Neural progenitor cell (in vitro differentiated cells): Measurements from ENCODE around the gene P3H1. TPM values are rescaled to one million over a fixed set of nuclear protein-coding genes. Genes with fewer than 3 reads are reported as not detected.

Experiments used
- DNase-seq: peaks from one replicate; pipeline ENCODE4 v3.0.0-alpha.2; 2016; ENCODE audit warnings: low spot score
- H2AFZ ChIP-seq: fragments of 200-600 bp; sonication (generic); replicated peaks from 2 replicates; pipeline ENCODE4 v1.6.1; 2016; ENCODE audit warnings: antibody characterized with exemption
- H3F3A ChIP-seq: fragments of 200-600 bp; sonication (generic); 2 replicates; pipeline ENCODE4 v1.6.1; 2016; ENCODE audit warnings: antibody characterized with exemption, low read depth
- H3K27ac ChIP-seq: fragments of 200-600 bp; sonication (generic); 2 replicates; pipeline ENCODE4 v1.5.1; 2016; ENCODE audit warnings: mild to moderate bottlenecking
- H3K27me3 ChIP-seq: fragments of 200-600 bp; sonication (generic); 2 replicates; pipeline ENCODE4 v1.6.1; 2016; ENCODE audit warnings: mild to moderate bottlenecking, moderate library complexity
- H3K36me3 ChIP-seq: fragments of 200-600 bp; sonication (generic); 2 replicates; pipeline ENCODE4 v1.5.1; 2016
- H3K4me1 ChIP-seq: fragments of 200-600 bp; sonication (generic); 2 replicates; pipeline ENCODE4 v1.6.1; 2016; ENCODE audit warnings: mixed run types
- H3K4me2 ChIP-seq: fragments of 200-600 bp; sonication (generic); 2 replicates; pipeline ENCODE4 v1.6.1; 2016
- H3K4me3 ChIP-seq: fragments of 200-600 bp; sonication (generic); 2 replicates; pipeline ENCODE4 v1.5.1; 2016
- H3K79me2 ChIP-seq: fragments of 200-600 bp; sonication (generic); 2 replicates; pipeline ENCODE4 v1.6.1; 2016; ENCODE audit warnings: low read depth
- H3K9ac ChIP-seq: fragments of 200-600 bp; sonication (generic); 2 replicates; pipeline ENCODE4 v1.6.1; 2016
- H3K9me3 ChIP-seq: fragments of 200-600 bp; sonication (generic); 2 replicates; pipeline ENCODE4 v1.5.1; 2016; ENCODE audit warnings: low read depth
- H4K20me1 ChIP-seq: fragments of 200-600 bp; sonication (generic); 2 replicates; pipeline ENCODE4 v1.6.1; 2016; ENCODE audit warnings: low read depth
- H3K27ac Mint-ChIP-seq: 3 replicates; pipeline ENCODE4 v1.8.0; 2021; ENCODE audit warnings: mixed read lengths
- H3K27me3 Mint-ChIP-seq: 2 replicates; pipeline ENCODE4 v1.8.0; 2022; ENCODE audit warnings: low read depth, mild to moderate bottlenecking, inconsistent platforms, moderate library complexity, mixed read lengths; ENCODE audit not compliant: insufficient read depth
- H3K36me3 Mint-ChIP-seq: 3 replicates; pipeline ENCODE4 v1.8.0; 2021; ENCODE audit warnings: mixed read lengths
- H3K4me1 Mint-ChIP-seq: 3 replicates; pipeline ENCODE4 v1.8.0; 2021; ENCODE audit warnings: mixed read lengths
- H3K4me3 Mint-ChIP-seq: 3 replicates; pipeline ENCODE4 v1.8.0; 2021; ENCODE audit warnings: mild to moderate bottlenecking, moderate library complexity, mixed read lengths
- H3K9me3 Mint-ChIP-seq: 3 replicates; pipeline ENCODE4 v1.8.0; 2020; ENCODE audit warnings: mixed read lengths
- CTCF ChIP-seq: fragments of 200-600 bp; sonication (generic); IDR thresholded peaks from 2 replicates; pipeline ENCODE4 v1.5.1; 2017; ENCODE audit warnings: antibody characterized with exemption, mild to moderate bottlenecking
- EZH2 ChIP-seq: fragments of 200-600 bp; sonication (generic); IDR thresholded peaks from 2 replicates; pipeline ENCODE4 v1.6.1; 2017; ENCODE audit warnings: antibody characterized with exemption, mild to moderate bottlenecking, moderate library complexity
- EZH2phosphoT487 ChIP-seq: fragments of 200-600 bp; sonication (generic); IDR thresholded peaks from 2 replicates; pipeline ENCODE4 v1.6.1; 2017; ENCODE audit warnings: antibody characterized with exemption
- total RNA-seq: library from RNA; depleted of rRNA; stranded (reverse); fragments of >200 nt; gene quantifications from 2 replicates; pipeline ENCODE4 v1.2.3, GENCODE V29; 2015; ENCODE audit warnings: low replicate concordance

The P3H1 gene
- total RNA-seq, 1 donor from 2014 or later = 54.9 TPM

GRCh38 chr1:42774928-42775526 lies 8.2 kb upstream of the P3H1 start:
- Histone ChIP-seq H2AFZ (no peak overlapping the region), H3K4me1 (no peaks in the 10 kb centered on the region), H3K36me3 (no peaks in the 10 kb centered on the region), H4K20me1 (peaks cover 15% of the 10 kb centered on the region), H3K79me2 (peaks cover 29% of the 10 kb centered on the region), H3K4me2 (no peak overlapping the region), H3K27ac (no peak overlapping the region), H3K9me3 (no peaks in the 10 kb centered on the region), H3K27me3 (no peaks in the 10 kb centered on the region), H3K4me3 (no peak overlapping the region), H3F3A (peaks cover 4% of the 10 kb centered on the region), H3K9ac (no peak overlapping the region)
- Mint-ChIP-seq H3K4me3 (no peak overlapping the region), H3K4me1 (peaks cover 3% of the 10 kb centered on the region), H3K27ac (no peak overlapping the region), H3K36me3 (peaks cover 34% of the 10 kb centered on the region), H3K9me3 (no peaks in the 10 kb centered on the region), H3K27me3 (no peaks in the 10 kb centered on the region)
- DNase-seq = no peak
- no peak for TF ChIP-seq EZH2
- TF ChIP-seq EZH2phosphoT487 = no peak
- no peak for TF ChIP-seq CTCF

- no peak overlapping the region for H3K27ac ChIP-seq
- no peak for DNase-seq
- H4K20me1 ChIP-seq = peaks cover 15% of the 10 kb centered on the region
- no peaks in the 10 kb centered on the region for H3K36me3 ChIP-seq
- Mint-ChIP-seq H3K36me3 (peaks cover 28% of the 10 kb centered on the region), H3K27me3 (no peaks in the 10 kb centered on the region), H3K27ac (no peak overlapping the region), H3K4me3 (no peak overlapping the region), H3K4me1 (peaks cover 6% of the 10 kb centered on the region), H3K9me3 (no peaks in the 10 kb centered on the region)
- TF ChIP-seq EZH2phosphoT487 (no peak), EZH2 (no peak), CTCF (no peak)
- peaks cover 44% of the 10 kb centered on the region for H3K79me2 ChIP-seq
- no peaks in the 10 kb centered on the region for H3K9me3 ChIP-seq
- no peak overlapping the region for H3K4me3 ChIP-seq
- peaks cover 4% of the 10 kb centered on the region for H3F3A ChIP-seq
- H3K9ac ChIP-seq = no peak overlapping the region
- no peaks in the 10 kb centered on the region for H3K4me1 ChIP-seq
- H2AFZ ChIP-seq = no peak overlapping the region
- no peaks in the 10 kb centered on the region for H3K27me3 ChIP-seq
- H3K4me2 ChIP-seq = no peak overlapping the region
Measured at GRCh38 chr1:42773420-42773819, 6.6 kb upstream of the P3H1 start.

- H3K9me3 Mint-ChIP-seq = no peaks in the 10 kb centered on the region
- H3K9ac ChIP-seq = no peak overlapping the region
- H3K4me1 ChIP-seq = peaks cover 6% of the 10 kb centered on the region
- no peaks in the 10 kb centered on the region for H3K36me3 ChIP-seq
- no peak overlapping the region for H3K27ac ChIP-seq
- no peak overlapping the region for H3K4me3 ChIP-seq
- no peak overlapping the region for H3K27ac Mint-ChIP-seq
- no peaks in the 10 kb centered on the region for H3K27me3 ChIP-seq
- no peak for DNase-seq
- peaks cover 7% of the 10 kb centered on the region for H3F3A ChIP-seq
- no peaks in the 10 kb centered on the region for H3K9me3 ChIP-seq
- no peak overlapping the region for H3K4me2 ChIP-seq
- peaks cover 11% of the 10 kb centered on the region for H4K20me1 ChIP-seq
- H3K4me1 Mint-ChIP-seq = peaks cover 15% of the 10 kb centered on the region
- no peak overlapping the region for H3K4me3 Mint-ChIP-seq
- peaks cover 11% of the 10 kb centered on the region for H3K36me3 Mint-ChIP-seq
- peaks cover 73% of the 10 kb centered on the region for H3K79me2 ChIP-seq
- TF ChIP-seq CTCF (no peak), EZH2 (no peak), EZH2phosphoT487 (no peak)
- H3K27me3 Mint-ChIP-seq = peaks cover 2% of the 10 kb centered on the region
- H2AFZ ChIP-seq = no peak overlapping the region
Measured at GRCh38 chr1:42769811-42770210, 3.0 kb upstream of the P3H1 start.
